ENCODE results near the gene SNAP23.

The SNAP23 gene

DNA sequence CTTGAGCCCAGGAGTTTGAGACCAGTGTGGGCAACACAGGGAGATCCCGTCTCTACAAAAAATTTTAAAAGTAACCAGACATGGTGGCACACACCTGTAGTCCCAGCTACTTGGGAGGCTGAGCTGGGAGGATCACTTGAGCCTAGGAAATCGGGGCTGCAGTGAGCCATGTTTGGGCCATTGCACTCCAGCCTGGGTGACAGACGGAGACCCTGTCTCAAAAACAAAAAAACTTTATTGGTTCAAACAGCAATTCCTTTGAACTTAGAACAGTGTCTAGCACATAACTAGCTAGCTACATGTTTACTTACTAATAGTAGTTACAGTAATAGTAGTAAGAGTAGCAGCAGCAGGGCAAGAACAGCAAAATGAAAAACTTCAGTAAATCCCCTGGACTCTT lies 63.3 kb downstream of the SNAP23 start:
- no peak for DNase-seq (ENCODE audit: low read depth in 2 of 2)

DNA sequence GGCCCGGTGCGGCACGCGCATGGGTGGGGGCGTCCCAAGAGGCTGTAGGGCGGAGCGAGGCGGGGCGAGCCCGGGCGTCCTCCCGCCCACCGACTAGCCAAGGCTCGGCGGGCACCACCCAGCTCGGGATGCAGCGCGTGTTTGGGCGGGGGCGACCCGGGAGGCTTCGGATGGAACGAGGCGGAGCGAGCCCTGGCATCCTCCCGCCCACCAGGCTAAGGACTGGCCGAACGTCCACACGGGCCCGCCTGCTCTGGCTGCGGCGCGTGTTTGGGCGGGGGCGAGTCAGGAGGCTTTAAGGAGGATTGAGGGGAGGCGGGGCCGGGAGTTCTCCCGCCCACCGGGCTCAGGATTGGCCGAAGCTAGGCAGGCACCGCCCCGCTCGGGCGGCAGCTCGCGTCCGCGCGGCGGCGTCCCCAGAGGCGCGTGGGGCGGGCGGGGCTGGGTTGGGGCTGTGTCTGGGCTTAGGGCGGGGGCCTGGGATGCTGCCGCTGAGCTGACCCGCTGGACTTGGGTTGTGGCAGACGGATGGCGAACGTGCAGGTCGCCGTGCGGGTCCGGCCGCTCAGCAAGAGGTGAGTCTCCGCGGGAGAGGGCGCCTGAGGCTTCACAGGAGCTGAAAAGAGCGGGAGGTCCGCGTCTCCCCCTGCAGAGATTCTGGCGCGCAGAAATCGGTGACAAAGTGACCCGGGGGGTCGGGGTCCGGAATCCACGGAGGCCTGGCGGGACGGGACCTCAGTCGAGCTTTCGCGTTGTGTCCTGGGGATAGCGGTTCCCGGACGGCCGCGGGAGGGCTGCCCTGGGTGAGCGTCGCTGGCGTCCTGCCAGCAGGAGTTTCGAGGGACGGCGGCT lies 80.0 kb downstream of the SNAP23 start, which contains the start of gene STARD9:
STARD9 (plus strand) TSS at position 419 of the 852 bp plus-strand sequence; CDS start at position 529, 110 bp downstream.
- peak; percentile 81 to 87 for DNase-seq (ENCODE audit: low read depth in 2 of 2)

DNA sequence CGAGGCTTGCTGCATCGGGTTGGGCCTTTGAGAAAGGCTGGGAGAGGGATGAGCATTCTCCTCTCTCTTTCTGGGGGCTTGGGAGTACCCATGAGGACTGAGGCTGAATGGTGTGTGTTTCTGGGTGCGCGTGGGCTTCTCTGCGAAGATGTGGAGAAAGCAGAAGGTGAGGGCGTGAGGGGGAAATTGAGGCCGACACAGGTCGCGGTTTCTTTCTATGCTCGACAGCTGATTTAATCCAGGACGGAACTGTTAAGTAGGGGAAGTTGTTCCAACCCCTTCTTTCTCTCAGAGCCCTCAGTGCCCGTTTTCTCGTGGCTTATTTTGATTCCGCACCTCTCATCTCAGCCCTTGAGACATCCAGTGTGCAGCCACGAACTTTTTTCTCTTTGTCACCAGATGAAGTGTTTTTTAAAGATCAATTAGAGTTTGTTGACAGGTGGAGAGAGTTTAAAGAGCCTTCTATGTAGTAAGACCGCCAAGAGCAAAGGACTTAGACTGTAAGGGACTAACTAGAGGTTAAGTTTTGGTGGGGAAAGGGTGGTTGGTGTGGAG lies 80.7 kb downstream of the SNAP23 start:
- no peak for DNase-seq (ENCODE audit: low read depth in 2 of 2)

DNA sequence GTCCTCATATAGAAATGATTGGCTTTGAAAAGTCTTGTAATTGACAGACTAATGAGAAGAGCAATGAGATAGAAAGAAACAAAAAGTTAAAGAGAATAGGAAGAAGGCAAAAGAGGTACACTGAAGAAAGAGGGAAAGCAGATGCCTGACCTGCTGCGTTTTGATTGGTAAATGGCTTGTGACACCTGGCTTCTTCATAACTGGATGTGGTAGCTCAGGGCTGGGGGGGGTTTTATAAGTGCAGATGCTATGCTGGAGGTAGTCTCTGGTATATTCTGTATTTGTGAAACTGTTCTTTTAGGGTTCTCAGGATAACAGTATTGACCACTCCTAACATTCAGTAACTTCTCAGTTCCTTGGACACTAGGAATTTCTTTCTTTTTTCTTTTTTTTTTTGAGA lies 81.3 kb downstream of the SNAP23 start:
- no peak for DNase-seq (ENCODE audit: low read depth in 2 of 2)

DNA sequence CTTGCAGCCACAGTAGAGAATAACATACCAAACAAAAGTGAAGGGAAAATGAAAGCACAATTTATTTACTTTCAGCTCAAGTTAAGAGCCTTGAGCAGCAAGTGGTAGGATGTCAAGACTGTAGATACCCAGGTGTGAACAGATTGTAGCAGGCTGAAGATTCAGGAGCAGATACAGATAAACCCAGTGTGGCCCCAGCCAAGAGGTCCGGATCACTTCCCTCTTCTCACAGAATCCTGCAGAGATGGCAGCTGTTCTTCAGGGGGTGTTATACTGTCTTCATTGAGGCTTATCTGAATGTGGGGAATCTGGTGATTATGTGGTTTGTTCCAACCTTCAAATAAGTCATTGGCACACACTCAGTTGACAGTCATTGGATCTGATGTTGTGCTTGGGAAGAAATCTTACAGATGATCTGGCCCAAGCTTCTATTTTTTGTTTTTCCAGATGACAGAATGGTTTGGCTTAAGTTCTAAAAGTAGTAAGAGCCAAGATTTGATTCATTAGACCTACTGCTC lies 82.1 kb downstream of the SNAP23 start:
- DNase-seq (ENCODE audit: low read depth in 2 of 2): no peak

DNA sequence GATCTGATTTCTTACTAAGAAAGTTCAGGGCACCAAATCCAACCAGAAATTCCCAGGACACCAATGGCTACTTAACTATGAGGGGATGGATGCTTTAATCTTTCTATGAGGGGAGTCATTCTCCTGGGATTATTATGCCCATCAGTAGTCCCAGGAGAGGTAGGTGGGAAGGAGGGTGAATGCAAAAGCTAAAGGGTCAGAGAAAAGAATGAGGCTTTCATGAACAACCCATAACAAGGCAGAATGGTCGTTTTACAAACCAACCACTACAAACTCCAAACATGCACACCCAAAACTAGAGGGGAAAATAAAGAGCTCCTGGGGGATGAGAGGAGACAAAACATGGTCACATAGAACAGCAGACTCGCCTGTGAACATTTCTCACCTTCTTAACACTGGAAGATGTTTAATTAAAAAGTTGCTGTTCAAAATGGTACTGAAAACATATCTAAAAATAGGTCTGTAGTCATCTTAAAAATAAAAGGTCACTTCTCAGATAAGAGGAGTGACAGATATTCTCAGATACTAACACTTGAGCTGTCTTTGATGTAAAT lies 83.6 kb downstream of the SNAP23 start:
- no peak for DNase-seq (ENCODE audit: low read depth in 2 of 2)

DNA sequence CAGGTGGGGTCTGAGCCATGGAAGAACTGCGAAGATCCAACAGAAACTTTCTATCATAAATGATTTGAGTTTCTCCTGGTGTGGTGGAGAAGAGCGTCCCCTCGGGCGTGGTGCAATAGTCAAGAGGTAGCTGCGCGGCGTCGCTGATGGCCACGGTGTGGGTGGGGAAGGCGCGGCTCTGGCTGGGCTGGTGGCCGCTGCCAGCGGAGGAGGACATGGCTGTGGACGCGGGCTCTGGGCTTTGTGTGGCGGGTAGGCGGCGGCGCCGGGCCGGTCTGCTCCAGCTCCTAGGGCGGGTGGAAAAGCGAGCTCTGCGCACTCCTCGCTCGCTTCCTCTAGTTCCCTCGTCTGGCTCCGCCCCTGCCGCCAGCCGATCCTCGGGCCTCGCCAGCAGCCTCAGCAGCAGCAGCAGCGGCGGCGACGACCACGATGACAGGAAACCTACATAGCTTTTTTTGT lies 85.9 kb downstream of the SNAP23 start:
- peak; percentile 27 to 43 for DNase-seq (ENCODE audit: low read depth in 2 of 2)

All from stimulated activated CD4-positive, alpha-beta T cell treated with anti-CD3 and anti-CD28 coated beads, Interleukin-1b, Interleukin-23, amount 100 ng/mL, for 1 hour (primary cell).